NCI-H1105 treated with DMSO at 0.1 percent for 48 hours (cell line): Measurements from ENCODE around the gene MTCH1.

Experiments used
- DNase-seq: peaks from one replicate; lab custom pipeline; 2025; lab: John Stamatoyannopoulos, UW

The MTCH1 gene

GRCh38 chr6:36926708-36927513, 59.1 kb downstream of the MTCH1 start:
- DNase-seq = no peak

DNA sequence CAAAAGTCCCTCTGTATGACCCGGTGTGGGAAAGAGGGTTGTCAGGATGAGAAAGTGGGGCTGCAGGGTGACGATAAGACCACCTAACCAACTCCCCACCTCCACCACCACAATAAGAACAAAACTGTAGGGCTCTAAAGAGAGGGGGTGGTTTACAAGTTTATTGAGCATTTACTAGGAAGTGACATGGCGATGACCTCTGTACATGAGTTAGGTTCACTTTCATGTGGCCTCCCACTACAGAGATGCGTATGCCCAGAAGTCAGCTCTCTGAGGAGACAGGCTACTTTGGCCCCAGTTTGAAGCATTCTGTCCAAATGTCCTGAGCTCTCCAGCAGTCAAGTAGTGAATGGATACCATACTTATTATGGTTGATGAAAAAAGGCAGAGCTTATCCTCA, 60.2 kb downstream of the MTCH1 start:
- no peak for DNase-seq

DNA sequence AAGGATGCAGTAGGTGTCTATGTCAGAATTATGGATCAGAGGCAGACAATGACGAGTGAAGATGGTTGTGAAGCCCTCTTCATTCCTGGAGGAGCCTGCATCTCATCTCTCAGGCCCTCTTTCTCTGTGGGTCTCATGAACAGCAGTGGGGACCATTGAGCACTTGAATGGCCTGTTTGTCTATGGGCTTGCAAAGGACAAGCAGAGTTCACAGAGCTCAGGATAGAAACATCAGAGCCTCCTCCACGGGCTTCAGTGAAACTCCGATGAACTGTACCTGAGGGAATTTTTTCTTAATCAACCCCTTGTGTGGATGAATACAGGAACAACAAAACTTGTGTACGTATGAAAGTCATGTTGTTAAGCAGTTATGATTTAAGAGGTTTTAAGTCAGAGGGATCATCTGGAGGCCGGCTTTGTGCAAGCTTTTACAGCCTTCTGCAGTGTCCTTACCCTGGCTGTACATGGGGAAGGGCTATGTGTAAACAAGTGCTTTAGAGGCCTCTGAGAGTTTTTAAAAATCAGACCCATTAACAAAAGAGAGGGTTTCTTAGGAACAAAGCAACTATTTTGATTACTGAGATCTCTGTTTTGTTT, 61.1 kb downstream of the MTCH1 start:
- DNase-seq = no peak

- no peak for DNase-seq
These were observed 61.9 kb downstream of the MTCH1 start for GRCh38 chr6:36924131-36924530.

DNA sequence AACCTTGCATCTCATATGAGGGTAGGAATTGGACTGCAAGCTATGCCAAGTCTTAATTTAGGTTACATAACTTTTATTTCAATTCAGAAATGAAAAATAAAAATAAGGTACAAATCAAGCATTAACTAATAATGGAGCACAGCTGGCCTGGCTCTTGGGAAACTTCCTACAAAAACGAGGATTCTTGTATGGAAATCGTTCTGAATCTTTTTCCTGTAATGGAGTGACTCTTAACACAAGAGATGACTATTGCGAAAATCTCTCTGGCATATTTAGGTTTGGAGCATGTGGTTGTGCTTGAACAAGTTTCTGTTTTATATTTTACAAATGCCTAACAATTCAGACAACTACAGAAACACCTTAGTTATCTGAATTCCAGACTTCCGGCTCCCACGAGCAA, 65.5 kb downstream of the MTCH1 start:
- no peak for DNase-seq

DNA sequence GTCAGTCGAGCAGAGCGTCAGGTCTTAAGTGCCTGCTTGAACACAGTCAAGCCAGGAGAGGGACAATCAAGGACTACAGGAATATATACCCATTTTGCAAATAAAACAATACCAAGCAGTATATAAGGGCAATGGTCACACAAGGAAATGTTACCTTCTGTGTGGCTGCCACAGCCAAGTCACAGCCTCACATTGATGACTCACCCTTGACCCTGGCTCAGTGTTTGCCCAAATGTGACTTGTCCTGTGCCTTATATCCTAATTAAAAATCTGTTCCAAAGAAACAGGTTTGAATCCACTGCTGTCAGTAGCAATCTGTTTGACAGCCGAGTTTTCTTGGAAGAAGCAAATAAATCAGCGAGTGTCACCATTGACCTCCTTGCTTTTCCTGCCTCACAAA, 65.9 kb downstream of the MTCH1 start:
- DNase-seq = no peak
